ENCODE data around the gene FRAS1.

FRAS1 gene

DNA sequence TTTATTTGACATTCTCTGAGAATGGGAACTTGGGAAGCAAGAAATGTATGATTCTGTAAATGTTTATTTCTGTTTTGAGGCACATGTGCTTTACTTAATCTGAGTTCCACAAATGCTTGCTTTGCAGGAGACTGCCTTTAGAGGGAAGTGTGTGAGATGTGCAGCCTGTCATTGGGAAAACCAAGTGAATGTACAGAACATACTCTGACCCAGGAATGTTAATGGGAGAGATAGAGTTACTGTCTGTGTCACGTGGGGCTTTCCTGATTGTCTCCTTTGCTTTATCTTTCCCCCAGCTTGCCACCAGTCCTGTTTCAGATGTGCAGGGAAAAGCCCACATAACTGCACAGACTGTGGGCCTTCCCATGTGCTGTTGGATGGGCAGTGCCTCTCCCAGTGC is 275.9 kb downstream of the FRAS1 start:
- DNase-seq: no peak

DNA sequence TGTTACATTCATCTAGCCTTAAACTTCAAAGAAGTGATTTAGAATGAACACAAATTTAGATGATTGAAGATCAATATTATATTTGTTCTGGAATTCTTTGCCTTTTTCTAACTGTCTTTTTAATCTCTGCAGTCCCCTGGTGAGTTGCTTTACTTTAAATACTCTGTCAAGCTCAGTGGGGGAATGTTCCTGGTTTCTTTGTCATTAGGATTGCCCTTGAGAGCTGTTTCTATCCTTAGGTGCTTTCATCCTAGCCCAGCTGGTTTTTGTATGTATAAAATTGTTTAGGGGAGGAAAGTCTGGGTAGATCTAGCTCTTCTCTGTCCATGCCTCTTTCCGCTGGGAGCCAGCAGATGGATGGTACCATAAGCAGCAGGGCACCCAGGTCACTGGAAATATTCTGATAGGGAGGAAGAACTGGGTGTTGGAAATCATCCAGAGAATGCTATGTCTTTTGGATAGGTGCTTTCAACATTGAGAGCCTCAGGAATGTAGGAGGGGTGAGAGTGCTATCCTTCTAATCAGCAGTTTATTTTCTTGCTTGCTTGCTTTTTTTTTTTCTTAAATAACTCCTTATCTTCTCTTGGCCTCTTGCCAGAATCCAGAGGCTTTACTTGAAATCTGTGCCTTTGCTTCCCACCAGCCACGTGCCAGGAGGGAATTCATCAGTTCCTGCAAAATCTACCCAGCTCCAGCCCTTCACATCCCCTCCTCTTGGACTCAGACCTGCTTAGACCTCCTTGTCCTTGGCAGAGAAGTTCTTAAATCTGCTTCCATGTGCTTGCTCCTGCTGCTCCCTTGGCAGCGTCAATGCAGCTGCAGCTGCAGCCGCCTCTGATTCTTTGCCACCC is 279.2 kb downstream of the FRAS1 start:
- no peak for DNase-seq

DNA sequence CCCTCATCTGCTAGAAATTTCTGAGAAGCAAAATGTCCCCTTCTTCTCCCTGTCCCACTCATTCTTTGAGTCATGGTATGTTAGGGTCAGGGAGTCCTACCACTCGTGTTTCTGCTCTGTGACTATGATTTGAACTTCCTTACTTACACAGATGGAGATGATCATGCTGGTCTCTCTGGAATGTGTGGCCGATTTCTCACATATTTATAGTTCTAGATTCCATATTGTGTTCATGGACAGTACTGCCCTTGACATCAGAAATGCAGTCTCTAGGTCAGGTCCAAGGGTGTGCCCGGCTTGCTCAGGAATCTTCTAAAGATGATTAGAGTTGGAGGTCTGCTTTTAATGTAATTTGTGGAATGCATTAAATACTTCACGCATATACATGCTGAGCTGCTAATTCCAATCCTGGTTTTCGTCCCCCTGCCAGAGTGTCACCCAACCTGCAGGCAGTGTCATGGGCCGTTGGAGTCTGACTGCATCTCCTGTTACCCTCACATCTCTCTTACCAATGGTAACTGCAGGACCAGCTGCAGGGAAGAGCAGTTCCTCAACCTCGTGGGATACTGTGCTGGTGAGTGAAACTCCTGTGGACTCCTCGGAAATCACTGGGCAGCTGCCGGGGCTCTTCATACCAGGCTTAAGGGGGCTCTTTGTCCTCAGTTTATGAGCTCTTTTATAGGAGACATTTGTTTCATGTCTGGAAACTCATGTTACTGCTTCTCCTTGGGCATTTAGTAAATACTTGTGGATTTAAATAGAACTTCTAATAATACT is 280.3 kb downstream of the FRAS1 start:
- DNase-seq: no peak

DNA sequence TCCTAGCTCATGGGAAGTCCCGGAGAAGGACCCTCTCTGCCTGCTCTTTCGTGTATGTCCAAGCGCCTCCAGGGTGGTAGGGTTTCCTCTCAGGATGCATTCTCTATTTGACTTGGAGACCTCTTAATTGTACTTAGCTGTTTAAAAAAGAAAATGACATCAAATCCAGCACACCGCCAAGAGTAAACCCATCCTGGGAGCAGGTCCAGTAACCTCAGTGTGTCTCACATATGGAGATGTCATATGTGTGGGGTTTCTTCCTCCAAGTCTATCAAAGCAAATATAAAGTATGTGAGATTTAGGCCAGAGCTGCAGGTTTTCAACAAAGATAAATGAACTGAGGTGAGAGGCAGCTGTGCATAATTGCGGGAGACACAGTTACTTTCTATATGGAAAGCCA is 285.0 kb downstream of the FRAS1 start:
- no peak for DNase-seq

DNA sequence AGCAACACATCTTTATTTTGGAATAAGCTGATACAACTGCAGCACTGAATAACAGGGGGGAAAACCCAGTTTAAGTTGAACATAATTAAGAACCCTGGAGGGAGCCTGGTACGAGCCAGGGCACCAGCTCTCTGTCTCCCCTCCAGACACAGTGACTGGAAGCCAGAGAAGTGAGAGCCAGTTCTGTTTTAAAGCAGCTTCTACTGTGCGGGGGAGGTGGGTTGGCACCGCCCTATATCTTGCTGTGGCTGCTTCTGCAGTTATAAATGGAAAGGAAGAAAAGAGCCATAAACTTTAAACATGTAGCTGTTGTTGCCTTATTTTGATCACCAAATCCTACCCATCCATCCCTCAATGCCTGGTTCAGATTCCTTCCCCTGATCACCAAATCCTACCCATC is 286.6 kb downstream of the FRAS1 start:
- DNase-seq: no peak

DNA sequence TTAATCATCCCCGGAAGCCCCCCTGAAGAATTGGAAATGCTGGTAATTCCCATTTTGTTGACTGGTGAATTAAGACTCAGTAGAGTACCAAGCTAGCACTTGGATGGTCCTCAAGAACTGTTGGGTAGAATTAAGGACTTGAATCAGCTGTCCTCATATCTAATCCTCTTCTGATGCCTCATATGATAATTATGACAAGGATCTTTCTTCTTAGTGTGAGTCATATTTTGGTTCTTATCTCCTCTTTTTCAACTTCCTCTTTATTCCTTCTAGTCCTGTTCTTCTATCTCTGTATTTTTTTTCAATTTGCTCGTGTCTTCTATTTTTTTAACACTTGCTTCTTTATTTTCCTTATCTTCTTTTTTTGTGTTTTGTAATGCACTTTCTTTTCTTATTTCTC is 288.1 kb downstream of the FRAS1 start:
- DNase-seq: no peak

DNA sequence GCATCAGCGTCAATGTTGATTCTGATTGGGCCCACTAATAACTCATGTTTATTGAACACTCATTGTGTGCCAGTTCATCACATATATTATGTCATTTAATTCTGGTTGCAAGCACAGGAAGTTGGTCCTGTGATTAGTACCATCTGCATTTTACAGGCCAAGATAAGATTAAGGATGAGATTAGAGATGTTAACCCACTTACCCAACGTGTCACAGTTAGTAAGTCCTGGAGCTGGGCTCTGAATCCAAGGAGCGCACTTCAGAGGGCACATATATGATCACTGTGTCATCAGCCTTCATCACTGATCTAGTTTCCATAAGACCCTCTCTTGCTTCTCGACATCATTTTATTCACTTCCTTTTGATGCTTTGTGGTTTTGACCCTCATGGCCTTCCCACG is 289.1 kb downstream of the FRAS1 start:
- no peak for DNase-seq

DNA sequence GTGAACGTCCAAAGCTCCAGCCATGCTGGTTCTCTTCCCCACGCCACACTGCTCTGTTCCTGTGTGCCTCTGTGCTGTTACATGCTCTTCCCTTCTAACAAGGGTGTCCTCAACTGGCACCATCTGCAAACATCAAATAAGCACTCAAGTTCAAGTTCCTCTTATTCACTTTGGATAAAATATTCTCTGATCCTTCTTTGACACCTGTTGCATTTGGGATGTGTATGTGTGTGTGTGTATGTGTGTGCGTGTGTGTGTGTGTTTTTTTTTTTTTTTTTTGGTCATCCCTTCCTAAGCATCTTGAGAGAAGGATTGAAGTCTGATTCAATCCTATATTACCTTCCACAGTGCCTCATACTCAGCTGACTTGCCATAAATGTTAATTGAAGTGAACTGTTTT is 290.4 kb downstream of the FRAS1 start:
- no peak for DNase-seq

DNA sequence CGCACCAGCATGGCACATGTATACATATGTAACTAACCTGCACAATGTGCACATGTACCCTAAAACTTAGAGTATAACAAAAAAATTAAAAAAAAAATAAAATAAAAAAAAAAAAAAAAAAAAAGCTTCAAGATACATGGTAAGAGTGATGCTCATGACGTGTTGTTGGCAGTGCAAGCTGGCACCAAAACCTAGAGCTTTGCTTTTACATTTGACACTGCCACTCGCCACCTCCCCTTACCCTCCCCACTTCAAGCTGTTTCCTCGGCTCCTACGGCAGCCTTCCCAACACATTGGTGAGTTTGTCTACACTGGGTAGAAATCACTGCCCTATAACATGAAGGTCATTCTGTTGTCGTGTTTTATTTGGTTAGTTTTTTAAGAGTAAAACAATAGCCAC is 296.8 kb downstream of the FRAS1 start:
- no peak for DNase-seq

DNA sequence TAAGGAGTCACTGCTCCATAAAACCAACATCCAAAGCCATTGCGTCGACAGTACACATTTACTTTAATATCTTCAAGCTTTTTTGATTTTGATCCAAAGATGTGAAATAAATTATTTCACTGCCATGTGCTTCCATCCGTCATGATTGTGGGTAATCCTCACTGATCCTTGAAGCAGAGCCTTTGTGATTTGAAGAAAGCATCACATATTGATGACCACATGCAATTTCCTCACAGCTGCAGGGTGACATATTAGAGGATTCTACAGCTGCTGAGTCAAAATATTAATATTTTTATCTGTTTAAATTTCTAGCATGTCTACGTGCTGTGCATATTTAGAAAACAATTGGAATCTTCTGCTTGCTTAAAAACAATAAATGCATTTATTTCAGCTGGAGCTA is 297.7 kb downstream of the FRAS1 start:
- DNase-seq: no peak

DNA sequence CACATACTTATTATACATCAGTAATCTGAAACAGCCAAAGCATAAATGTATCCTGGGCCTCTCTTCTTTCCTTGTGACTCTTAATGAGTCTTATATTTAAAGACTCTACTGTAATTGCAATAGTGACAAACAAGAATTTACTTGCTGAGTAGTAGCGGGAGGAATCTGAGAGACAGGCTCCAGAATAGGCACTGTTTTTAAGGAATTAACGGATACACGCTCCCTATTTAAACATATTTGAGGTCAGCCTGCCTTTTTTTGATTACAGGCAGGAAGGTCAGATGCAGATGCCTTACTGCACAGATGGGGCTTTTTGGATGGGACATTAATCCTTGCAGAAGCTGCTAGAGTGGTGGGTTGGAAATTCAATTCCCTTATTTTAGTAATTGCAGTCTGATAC is 298.2 kb downstream of the FRAS1 start:
- DNase-seq: no peak

DNA sequence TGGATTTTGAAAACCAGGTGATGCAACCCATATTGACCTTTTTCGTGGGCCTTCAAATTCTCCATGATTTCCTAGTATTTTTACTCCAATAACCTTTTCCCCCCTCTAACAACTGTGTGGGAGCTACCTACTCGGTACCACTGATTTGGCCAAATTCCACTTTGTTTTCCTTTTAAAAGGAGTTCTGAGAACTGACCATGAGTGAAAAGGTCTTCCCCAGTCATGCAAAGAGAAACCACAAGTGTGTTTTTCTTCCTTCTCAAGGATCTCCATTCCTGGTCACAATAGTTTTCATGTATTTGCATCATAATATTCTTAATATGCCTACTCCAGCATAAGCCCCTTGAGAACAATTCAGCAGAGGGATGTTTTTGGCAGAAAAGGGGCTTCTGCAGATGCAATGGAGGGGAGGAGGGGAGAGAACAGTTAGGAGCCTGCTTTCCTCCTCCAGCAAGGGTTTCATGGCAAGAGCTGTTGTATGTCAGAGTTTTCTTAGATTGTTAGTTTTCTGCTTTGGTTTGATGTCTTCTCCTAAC is 299.2 kb downstream of the FRAS1 start:
- no peak for DNase-seq

DNA sequence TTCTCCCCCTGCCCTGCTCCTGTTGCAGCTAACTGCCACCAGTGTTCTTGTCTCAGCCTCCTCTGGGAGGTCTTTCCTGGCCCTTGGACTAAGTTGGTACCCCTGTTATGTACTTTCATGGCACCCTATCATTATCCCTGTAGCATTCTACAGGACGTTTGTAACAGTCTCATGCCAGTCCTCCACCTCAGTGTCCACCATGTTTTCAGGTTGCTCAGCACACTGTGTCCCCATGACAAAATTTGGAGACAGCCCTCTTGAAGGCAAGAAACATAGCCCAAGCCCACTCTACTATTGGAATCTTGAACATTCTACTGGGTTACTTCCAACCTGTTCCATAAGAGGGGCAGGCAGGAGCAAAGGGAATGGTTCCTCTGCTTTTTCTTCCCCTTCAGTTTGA is 300.0 kb downstream of the FRAS1 start:
- DNase-seq: no peak

DNA sequence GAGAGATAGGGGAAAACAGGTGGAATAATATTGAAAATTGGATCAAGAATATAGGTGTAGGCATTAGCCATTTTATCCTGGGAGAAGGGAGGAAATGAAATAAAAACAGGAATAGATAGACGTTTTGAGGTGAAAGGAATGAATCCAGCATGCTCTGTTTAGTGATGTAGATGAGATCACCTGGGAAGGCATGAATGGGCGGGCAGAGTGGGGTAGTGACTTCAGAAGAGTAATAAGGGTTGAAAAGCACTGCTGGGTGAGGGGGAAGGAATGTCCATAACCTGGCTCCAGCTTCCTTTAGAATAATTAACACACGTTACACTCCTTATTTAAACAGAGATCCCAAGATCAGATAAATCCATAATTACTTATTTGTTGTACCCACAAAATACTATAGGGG is 303.3 kb downstream of the FRAS1 start:
- no peak for DNase-seq

DNA sequence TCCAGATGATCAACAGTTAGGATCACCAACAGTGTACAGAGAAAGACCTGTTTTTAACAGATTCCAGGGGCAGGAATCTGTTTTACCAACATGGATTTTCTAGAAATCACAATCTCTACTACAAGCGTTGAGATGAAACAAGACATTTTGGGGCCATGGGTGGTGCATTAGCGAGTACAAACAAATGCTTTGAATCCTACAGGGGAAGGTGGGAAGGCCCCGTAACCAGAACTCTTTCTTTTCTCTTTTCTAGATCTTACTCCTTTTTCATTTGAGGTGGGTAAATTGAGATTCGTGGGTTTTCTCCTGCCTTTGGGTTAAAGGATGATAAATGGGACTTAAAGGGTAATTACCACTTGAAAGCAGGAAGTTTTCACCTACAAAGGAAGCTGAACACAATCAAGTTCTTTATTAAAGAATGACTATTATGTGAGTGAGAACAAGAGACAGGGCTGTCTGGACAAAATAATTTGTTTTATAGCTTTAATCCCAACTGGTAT is 304.5 kb downstream of the FRAS1 start:
- DNase-seq: no peak

DNA sequence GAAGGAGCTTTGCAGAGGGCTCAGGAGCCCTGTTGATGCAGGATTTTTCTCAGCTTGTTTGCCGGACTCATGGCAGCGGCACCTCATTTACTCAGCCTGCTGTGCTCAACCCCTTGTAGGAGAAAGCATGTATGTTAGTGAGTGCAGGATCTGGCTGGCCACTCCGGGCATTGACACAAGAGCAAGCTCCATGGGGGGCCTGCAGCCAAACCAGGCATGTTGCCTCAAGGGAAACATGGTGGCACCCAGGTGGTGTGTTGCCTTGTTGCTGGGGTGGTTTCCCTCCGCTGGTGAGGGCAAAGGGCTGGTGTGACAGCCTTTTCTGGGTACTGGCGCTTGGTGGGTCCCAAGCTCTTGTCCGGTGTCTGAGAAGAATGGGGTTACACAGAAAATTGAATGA is 305.2 kb downstream of the FRAS1 start:
- no peak for DNase-seq

DNA sequence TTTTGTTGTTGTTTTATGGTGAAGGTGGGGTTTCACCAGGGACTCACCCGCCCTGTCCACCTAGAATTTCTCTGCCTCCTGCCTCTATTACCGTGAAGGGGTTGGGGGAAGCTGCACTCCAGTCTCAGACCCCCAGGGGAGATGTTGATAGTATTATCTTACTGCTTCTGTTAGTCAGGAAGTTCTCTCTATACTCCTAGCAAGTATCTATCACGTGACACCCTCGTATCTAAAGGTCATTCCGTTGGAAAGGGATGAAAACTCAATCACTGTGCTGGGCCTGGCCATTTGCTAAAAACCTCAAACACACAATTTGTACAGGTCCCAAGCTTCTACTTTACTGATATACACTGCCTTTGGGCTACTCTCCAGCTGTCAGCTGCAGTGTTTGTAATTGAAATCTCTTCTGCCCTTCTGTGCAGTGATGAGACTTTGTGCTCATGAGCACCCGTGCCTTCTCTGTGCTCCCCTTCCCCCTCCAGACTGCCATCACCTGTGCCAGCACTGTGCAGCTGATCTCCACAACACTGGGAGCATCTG is 306.0 kb downstream of the FRAS1 start:
- no peak for DNase-seq

DNA sequence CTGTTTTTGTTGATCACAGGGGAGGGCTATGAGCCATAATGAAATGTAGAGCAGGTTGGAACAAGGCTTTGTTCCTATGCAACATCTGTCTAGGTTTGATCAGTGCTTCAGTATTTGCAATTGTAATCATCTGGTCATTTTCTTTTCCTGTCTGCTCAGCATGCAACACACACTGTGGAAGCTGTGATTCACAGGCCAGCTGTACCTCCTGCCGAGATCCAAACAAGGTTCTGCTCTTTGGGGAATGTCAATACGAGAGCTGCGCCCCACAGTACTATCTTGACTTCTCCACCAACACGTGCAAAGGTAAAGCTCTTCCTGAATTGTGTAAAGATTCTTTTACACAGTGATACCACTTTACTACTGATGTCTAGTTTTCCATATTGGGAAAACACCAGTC is 312.6 kb downstream of the FRAS1 start:
- DNase-seq: no peak

DNA sequence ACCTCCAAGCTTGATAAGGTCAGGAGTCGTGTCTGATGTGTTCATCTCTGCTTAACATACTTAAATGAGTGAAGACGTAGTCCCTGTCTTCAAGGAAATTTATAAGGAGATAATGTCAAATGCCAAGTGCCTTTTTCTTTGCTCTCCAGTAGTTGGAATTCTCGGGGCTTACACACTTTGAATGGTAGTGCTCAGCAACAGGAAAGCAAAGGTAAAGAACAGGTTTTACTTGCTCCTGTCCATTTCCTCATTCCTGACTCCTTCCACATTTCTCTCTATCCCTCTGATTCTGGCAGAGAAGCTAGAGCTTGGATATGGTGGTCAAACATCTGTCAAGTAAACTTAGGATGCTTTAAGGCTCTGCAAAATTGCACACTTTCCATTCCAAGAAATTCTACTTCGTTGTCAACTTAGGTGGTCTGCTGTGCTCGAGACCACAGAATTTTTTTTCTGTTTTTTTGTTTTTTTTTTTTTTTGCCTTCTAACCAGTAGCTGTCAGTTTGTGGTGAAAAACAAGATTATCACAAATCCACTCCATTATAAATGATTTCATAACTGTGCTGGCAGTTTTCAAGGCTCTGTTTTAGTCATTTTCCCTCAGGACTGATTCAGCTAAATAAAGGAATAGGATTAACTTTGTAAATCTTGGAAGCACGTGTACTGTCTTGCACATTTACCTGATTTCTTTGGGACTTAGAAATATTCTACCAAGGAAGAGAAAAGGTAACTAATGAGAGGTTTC is 313.7 kb downstream of the FRAS1 start:
- no peak for DNase-seq

DNA sequence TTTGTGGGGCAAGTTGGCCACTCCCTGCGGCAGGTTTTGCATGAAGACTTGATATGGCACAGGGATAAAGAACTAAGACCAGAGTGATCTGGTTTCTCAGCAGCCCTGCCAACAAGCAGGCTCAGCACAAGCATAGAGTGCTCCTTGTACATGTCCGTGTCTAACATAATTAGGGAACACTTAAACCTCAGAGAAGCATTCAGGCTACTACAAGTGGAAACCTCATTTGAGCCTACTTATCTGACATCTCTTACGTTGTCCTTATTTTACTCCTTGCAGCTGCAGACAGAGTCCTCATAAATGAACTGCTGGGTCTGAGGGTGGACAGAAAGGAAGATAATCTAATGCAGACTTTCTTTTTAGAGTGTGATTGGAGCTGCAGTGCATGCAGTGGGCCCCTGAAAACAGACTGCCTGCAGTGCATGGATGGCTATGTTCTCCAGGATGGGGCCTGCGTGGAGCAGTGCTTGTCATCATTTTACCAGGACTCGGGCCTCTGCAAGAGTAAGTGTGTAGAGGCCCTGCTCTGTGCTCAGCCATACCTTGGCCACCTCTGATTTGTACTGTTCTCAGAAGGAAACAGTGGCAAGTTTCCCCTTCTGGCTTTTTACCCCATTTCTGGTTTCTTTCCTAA is 315.3 kb downstream of the FRAS1 start:
- DNase-seq: no peak

DNA sequence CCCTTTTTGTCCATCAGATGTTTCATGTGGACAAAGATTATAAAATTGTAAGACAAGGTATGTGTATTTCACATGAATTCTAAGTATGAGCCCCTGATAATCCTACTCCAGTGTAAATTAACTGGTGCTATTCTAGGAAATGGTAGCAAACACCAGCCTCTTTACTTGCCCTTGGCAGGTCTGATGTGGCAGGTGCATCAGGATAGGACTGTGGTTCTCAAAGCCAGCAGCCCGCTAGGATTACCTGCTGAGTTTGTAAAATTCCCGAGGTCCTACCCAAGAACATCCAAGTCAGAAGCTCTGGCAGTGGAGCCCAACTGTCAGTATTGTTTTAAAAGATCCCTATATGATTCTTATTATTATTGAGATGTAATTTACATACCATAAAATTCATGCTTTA is 320.4 kb downstream of the FRAS1 start:
- no peak for DNase-seq

DNA sequence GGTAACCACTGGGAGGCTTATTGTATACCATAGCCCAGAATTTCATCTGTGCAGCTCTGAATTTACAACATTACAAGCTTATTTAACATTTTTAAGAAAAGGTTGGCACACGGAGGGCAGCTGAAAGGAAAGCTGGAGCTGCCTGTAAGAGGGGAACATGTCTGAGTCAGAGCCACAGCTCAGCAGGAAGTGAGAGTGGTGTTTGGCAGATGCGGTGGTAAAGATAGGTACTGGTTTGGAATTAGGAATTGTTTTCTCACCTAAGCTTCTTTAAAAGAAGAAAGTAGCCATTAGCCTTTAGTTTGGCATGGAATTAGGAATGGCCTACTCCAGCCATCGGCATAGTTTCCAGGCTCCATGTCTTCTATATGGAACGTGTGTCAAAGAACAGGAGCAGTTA is 321.9 kb downstream of the FRAS1 start:
- DNase-seq: no peak
